Mucosa of gallbladder (tissue), 1 donor: ENCODE data around the gene OR10AD1. TPM values are rescaled to one million over a fixed set of nuclear protein-coding genes. Genes with fewer than 3 reads are reported as not detected.
"Not testable (repeated sequence)": the region's sequence is repeated elsewhere in the genome, so short reads cannot be mapped to it uniquely, and the experiment has no call there.

ENCODE experiments used
- DNase-seq: peaks from one replicate; pipeline ENCODE4 v3.0.0-alpha.2; 2020; ENCODE audit warnings: low spot score
- total RNA-seq: library from RNA; stranded (reverse); gene quantifications from one replicate; pipeline ENCODE4 v1.2.1, GENCODE V29; 2021
- donor health status: DM: no; HTN: no; CAD: no.

The OR10AD1 gene
- total RNA-seq = not detected

- DNase-seq = no peak
These were observed at the start of gene OR10AD1 for GRCh38 chr12:48203192-48203591. Gene OR10AD1 (minus strand): TSS chr12:48203292. CDS start chr12:48203292, 0 bp downstream.

DNA sequence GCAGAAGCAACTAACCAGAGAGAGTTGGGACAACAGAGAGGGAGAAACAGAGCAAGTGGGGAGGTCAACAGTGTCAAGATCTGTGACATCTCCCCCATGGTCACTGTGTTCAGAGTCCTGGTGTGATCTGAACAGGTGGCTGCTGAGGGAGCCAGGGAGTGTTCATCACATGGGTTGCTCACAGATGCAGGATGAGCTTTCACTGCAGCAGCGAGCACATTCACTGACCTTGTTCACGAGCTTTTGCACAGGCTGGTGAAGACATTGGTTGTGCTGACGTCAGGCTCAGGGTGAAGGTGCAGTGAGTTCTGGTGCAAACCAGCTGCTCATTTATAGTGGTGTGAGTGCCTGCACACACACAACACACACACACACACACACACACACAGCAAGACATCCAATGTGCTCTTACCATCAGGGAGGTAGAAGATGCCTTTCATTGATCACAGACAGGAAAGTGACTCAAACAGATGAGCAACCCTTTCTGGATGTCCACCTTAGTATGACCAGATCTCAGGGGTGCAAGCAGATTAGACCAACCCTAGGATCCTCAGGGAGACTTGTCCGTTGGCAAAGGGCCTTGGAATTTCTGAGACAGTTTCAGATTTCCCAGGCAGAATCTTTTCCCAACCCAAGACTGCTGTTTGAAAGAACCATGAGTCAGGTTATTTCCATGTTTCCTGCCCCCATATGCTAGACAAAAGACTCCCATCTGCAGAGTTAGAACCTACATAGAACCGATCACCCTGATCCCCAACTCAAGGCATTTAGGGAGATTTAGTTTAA, 44.3 kb upstream of the OR10AD1 start:
- no peak for DNase-seq

- no peak for DNase-seq
These were observed 34.1 kb upstream of the OR10AD1 start for GRCh38 chr12:48237162-48237561.

DNA sequence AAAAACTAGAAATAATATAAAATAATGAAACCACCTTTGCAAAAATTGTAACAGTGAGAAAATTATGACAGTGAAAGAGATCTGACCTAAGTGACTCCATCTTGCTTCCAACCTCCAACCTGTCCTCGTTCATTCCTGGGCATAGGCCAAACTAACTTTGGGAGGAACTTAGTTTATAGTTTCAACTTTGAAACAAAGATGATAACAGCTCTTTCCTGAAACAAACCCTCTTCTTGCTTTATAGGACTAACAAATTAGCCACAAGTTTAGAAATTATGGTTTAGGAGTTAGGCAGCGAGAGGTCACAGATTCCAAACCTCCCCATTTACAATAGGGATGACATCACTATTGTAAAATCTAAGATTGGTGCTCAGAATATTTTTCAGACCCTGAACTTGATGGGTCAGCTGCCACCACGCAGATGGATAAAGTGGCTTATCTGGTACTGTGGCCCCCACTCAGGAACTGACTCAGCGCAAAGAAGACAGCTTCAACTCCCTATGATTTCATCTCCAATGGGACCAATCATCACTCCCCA, 32.8 kb upstream of the OR10AD1 start:
- no peak for DNase-seq

DNA sequence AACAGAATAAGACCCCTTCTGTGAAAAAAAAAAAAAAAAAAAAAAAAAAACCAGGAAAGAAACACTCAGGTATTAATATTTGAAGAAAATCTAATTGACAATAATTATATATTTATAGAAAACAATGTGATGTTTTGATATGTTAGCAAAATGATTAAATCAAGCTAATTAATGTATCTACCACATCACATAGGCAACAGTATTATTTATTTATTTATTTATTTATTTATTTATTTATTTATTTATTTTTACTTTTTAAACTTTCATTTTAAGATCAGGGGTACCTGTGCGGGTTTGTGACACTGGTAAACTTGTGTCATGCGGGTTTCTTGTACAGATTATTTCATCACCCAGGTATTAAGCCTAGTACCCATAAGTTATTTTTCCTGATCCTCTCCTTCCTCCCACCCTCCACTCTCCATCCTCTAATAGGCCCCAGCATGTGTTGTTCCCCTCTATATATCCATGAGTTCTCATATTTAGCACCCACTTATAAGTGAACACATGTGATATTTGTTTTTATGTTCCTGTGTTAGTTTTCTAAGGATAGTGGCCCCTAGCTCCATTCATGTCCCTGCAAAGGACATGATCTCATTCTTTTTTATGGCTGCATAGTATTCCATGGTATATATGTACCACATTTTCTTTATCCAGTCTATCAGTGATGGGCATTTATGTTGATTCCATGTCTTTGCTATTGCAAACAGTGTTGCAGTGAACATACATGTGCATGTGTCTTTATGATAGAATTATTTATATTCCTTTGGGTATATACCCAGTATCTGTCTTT, 28.3 kb upstream of the OR10AD1 start:
- DNase-seq = not testable (repeated sequence)

GRCh38 chr12:48224533-48224932, 21.4 kb upstream of the OR10AD1 start:
- not testable (repeated sequence) for DNase-seq

DNA sequence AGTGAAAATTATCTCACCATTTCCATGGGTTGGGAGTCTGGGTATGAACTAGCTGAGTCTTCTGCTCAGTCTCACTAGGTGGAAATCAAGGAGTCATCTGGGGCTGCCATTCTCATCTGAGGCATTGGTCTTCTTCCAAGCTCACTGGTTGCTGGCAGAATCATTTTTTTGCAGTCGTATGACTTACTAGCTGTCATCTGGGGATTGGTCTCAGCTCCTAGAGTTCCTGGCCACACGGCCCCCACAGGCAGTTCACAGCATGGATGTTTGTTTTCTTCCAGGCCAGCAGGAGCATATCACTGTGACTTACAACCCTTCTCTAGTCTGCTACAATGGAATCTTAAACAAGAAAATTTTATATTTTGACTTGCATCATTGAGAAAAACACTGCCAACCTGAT, 18.6 kb upstream of the OR10AD1 start:
- DNase-seq = no peak

- DNase-seq = no peak
These were observed 17.6 kb upstream of the OR10AD1 start for GRCh38 chr12:48220701-48221100.

DNA sequence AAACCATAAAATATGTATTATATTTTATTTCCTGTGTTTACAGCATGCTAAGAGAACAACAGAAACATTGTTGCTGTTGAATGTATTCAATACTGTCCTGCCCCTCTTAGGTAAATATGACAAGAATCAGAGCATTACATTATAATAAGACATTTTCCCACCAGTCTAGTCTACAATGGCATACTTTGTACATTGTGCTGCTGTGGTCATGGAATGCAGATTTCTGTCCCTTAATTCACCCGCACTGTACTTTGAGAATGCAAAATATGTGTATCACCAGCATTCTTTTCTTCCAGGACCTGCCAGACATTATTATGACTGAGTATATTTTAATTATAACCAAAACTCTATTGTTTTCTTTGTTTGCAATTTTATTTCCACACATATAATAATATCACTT, 16.5 kb upstream of the OR10AD1 start:
- no peak for DNase-seq

DNA sequence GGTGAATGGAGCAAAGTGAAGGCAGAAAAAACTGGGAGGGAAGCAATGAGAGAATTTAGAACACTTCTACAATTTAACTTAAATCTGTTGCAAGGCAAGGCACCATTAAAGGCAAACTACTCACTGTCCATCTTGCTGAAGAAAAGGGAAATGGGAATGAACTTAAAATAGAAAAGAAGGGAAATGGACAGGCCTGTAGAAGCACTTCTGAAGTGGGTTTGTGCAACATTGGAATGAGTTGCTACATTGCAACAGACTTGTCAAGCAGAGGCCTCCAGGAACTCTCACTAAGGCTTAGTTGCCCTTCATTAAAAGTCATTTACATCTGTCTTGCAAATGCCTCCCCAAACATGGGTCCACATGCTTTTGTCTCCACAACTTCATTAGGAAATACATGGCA, 13.7 kb upstream of the OR10AD1 start:
- no peak for DNase-seq

DNA sequence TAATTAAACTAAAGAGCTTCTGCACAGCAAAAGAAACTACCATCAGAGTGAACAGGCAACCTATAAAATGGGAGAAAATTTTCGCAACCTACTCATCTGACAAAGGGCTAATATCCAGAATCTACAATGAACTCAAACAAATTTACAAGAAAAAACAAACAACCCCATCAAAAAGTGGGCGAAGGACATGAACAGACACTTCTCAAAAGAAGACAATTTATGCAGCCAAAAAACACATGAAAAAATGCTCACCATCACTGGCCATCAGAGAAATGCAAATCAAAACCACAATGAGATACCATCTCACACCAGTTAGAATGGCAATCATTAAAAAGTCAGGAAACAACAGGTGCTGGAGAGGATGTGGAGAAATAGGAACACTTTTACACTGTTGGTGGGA, 6.4 kb upstream of the OR10AD1 start:
- DNase-seq = not testable (repeated sequence)

GRCh38 chr12:48202766-48203165, 326 bp downstream of the OR10AD1 start:
- no peak for DNase-seq

- DNase-seq = no peak
These were observed 1.6 kb downstream of the OR10AD1 start for GRCh38 chr12:48201516-48201915.

DNA sequence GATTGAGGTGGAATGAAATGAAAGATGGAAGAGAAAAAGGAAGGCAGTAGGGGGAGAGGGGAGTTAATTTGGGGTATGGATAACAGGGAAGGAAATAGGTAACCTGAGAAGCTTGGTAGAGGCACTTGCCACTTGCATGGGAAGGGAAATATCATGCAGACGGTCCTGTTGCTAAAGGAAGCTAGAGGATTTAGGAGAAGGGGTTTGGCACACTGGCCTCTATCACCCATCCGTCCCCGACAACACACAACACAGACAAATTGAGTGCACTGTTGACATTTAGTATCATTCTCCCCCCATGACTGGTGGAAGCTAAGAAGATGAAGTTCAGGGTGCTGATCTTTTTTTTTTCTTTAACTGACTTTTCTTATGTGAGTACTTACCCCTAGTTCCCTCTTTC, 2.0 kb downstream of the OR10AD1 start:
- no peak for DNase-seq

GRCh38 chr12:48199774-48200221, 3.3 kb downstream of the OR10AD1 start:
- no peak for DNase-seq

DNA sequence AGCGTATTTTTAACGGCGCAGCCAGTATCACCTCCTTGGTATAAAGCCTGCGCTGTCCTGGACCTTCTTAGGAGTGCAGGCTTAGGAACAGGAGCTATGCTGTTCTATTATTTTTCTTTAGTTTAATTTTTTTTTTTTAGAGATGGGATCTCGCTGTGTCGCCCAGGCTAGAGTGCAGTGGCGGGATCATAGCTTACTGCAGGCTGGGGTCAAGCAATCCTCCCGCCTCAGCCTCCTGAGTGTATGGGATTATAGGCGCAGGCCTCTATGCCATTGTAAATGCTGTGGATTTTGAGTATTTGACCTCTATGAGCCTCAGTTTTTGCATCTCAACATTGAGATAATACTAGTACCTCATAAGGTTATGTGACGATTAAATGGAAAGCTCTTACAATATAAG, 4.1 kb downstream of the OR10AD1 start:
- DNase-seq = no peak

- DNase-seq = peak; percentile 34
These were observed 4.5 kb downstream of the OR10AD1 start for GRCh38 chr12:48198672-48198971.

DNA sequence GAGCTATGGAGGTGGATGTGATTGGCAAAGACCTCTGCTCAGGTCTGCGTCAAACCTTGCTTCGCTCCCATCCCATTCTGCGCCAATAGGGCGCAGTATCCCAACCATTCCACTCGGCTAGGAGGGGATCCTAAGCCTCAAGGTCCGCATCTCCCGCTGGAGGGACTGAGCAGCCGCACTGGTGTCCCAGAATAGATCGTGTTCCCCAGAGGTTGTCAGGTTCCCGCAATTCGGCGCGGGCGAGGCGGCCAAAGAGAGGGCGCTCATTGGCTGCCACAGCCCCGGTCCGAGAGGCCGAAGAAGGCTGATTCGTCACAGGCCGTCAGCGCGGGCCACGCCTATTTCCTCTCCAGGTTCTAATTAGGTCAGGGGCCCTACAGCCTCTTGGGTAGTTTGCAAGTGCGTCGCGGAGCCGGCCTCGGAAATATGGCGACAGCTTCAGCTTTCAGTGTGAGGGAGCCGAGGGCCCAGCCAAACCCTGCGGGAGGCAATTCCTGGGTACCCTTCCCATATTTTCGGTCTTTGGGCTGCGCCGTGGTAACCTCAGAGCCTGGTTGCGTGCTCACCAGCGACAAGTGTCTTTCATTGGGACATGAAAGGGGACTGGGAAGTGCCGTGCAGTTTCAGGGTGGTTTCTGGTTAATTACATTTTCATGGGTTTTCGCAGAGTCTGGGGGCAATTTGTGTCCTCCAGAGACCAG, 5.0 kb downstream of the OR10AD1 start:
- DNase-seq = peak; percentile 97

GRCh38 chr12:48197549-48197970, 5.5 kb downstream of the OR10AD1 start:
- DNase-seq = peak; percentile 44

- no peak for DNase-seq
These were observed 8.3 kb downstream of the OR10AD1 start for GRCh38 chr12:48194799-48195201.

DNA sequence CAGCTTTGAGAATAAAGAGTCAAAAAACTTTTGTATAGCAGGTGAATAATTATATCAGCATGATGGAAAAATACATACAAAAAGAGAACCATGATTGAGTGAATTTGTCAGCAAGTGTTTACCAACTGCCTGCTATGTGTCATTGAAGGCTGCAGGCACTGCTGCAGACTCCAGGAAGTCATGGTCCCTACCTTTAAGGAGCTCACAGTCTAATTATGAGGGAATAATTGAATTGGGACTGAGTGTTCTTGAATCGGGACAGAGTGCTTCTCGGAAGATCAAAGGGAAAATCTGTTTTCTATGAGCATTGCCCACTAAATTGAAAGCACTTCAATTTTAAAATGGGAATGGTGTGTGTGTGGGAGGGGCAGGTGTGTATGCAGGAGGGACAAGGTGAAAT, 9.5 kb downstream of the OR10AD1 start:
- no peak for DNase-seq

- DNase-seq = no peak
These were observed 10.2 kb downstream of the OR10AD1 start for GRCh38 chr12:48192861-48193260.
